Astrocyte (in vitro differentiated cells and primary cell): ENCODE results near the gene GP1BA. TPM values are rescaled to one million over a fixed set of nuclear protein-coding genes. Genes with fewer than 3 reads are reported as not detected.

Experiments
- DNase-seq: peaks from one replicate; pipeline ENCODE4 v3.0.0-alpha.2; 2010; ENCODE audit warnings: low read depth
- FAIRE-seq: peaks from 2 replicates; lab custom pipeline; 2011; peaks lifted over from hg19 to GRCh38; lab: Jason Lieb, UNC
- H2AFZ ChIP-seq: 2 replicates; pipeline ENCODE4 v1.6.0; 2012; ENCODE audit warnings: low read depth, low read length, inconsistent platforms
- H3K27ac ChIP-seq: 2 replicates; pipeline ENCODE4 v1.5.1; 2011; ENCODE audit warnings: low read depth, low read length, inconsistent platforms
- H3K27me3 ChIP-seq: 2 replicates; pipeline ENCODE4 v1.6.0; 2011; ENCODE audit warnings: low read length, inconsistent platforms; ENCODE audit not compliant: insufficient read depth
- H3K36me3 ChIP-seq: 2 replicates; pipeline ENCODE4 v1.5.1; 2011; ENCODE audit warnings: low read length, inconsistent platforms; ENCODE audit not compliant: insufficient read depth
- H3K4me1 ChIP-seq: 2 replicates; pipeline ENCODE4 v1.5.1; 2011; ENCODE audit warnings: low read length, inconsistent platforms; ENCODE audit not compliant: insufficient read depth
- H3K4me2 ChIP-seq: 2 replicates; pipeline ENCODE4 v1.6.0; 2012; ENCODE audit warnings: low read length, inconsistent platforms
- H3K4me3 ChIP-seq: 2 replicates; pipeline ENCODE4 v1.5.1; 2011; ENCODE audit warnings: low read depth, mild to moderate bottlenecking, low read length, inconsistent platforms; ENCODE audit not compliant: insufficient read depth
- H3K79me2 ChIP-seq: 2 replicates; pipeline ENCODE4 v1.6.0; 2012; ENCODE audit warnings: mild to moderate bottlenecking, low read length, inconsistent platforms; ENCODE audit not compliant: insufficient read depth
- H3K9ac ChIP-seq: 2 replicates; pipeline ENCODE4 v1.6.0; 2012; ENCODE audit warnings: mild to moderate bottlenecking, low read length, inconsistent platforms
- H3K9me3 ChIP-seq: 2 replicates; pipeline ENCODE4 v1.5.1; 2012; ENCODE audit warnings: low read depth, mild to moderate bottlenecking, low read length, inconsistent platforms; ENCODE audit not compliant: insufficient read depth
- H4K20me1 ChIP-seq: 2 replicates; pipeline ENCODE4 v1.6.0; 2012; ENCODE audit warnings: low read length, inconsistent platforms; ENCODE audit not compliant: insufficient read depth
- H3K27ac Mint-ChIP-seq: one replicate; pipeline ENCODE4 v1.8.0; 2021; ENCODE audit warnings: mild to moderate bottlenecking, mixed read lengths; ENCODE audit not compliant: unreplicated experiment
- H3K27me3 Mint-ChIP-seq: one replicate; pipeline ENCODE4 v1.8.0; 2021; ENCODE audit warnings: low read depth, mixed read lengths; ENCODE audit not compliant: unreplicated experiment
- H3K36me3 Mint-ChIP-seq: one replicate; pipeline ENCODE4 v1.8.0; 2021; ENCODE audit warnings: low read depth, mixed read lengths; ENCODE audit not compliant: unreplicated experiment
- H3K4me1 Mint-ChIP-seq: one replicate; pipeline ENCODE4 v1.8.0; 2021; ENCODE audit warnings: low read depth, mixed read lengths; ENCODE audit not compliant: unreplicated experiment
- H3K4me3 Mint-ChIP-seq: one replicate; pipeline ENCODE4 v1.8.0; 2021; ENCODE audit warnings: mild to moderate bottlenecking, moderate library complexity, mixed read lengths; ENCODE audit not compliant: unreplicated experiment
- H3K9me3 Mint-ChIP-seq: one replicate; pipeline ENCODE4 v1.8.0; 2021; ENCODE audit warnings: mild to moderate bottlenecking, mixed read lengths; ENCODE audit not compliant: unreplicated experiment
- EZH2 ChIP-seq: IDR thresholded peaks from 2 replicates; pipeline ENCODE4 v1.6.1; 2012; ENCODE audit warnings: mild to moderate bottlenecking, low read length, inconsistent platforms; ENCODE audit not compliant: insufficient read depth
- total RNA-seq: library from RNA; stranded (reverse); gene quantifications from 2 replicates; pipeline ENCODE4 v1.2.1, GENCODE V29; 2021
- TF ChIP-seq, protein P1 (sequence below): IDR thresholded peaks from 2 replicates; pipeline ENCODE4 v1.5.1; 2011; ENCODE audit warnings: low read depth, mild to moderate bottlenecking, inconsistent platforms, low read length, moderate library complexity; ENCODE audit not compliant: insufficient read depth

GP1BA gene
- total RNA-seq, 1 donor from 2014 or later = 0.09 TPM

DNA sequence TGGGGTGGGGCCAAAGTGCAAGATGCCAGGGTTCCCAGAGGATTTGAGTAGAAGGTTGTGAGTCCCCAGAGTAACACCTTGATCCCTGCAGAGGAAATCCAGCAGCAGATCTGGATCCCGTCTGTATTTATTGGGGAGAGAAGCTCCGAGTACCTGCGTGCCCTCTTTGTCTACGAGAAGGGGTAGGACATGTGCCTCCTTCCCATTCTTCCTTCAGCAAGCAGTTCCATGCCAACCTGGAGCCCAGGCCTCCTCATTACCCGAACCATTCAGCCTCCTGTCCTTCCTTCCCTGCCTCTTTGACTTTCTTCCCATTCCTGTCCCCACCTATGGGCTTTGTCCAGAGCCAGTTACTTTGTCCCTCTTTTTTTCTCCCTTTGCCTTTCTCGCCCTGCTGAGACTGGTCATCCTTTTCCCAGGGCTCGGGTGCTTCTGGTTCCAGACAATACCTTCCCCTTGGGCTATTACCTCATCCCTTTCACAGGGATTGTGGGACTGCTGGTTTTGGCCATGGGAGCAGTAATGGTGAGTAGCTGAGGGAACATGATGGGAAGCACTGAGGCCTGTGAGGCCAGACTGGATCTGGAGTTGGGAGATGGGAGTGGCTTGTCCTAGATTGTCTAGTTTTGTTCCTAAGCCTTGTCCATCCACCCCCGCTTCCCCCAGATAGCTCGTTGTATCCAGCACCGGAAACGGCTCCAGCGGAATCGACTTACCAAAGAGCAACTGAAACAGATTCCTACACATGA is 10.9 kb downstream of the GP1BA start:
- TF ChIP-seq, protein P1, sequence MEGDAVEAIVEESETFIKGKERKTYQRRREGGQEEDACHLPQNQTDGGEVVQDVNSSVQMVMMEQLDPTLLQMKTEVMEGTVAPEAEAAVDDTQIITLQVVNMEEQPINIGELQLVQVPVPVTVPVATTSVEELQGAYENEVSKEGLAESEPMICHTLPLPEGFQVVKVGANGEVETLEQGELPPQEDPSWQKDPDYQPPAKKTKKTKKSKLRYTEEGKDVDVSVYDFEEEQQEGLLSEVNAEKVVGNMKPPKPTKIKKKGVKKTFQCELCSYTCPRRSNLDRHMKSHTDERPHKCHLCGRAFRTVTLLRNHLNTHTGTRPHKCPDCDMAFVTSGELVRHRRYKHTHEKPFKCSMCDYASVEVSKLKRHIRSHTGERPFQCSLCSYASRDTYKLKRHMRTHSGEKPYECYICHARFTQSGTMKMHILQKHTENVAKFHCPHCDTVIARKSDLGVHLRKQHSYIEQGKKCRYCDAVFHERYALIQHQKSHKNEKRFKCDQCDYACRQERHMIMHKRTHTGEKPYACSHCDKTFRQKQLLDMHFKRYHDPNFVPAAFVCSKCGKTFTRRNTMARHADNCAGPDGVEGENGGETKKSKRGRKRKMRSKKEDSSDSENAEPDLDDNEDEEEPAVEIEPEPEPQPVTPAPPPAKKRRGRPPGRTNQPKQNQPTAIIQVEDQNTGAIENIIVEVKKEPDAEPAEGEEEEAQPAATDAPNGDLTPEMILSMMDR = no peak
- no peak for TF ChIP-seq EZH2
- peak overlapping the region; percentile 22 for H3K27ac ChIP-seq
- H3K27ac Mint-ChIP-seq = peak overlapping the region; percentile 99

GRCh38 chr17:4944163-4944553 is 12.1 kb downstream of the GP1BA start:
- FAIRE-seq = no peak
- H3K27ac ChIP-seq = peak overlapping the region; percentile 89
- H3K9ac ChIP-seq = peak overlapping the region; percentile 93
- peaks cover 33% of the 10 kb centered on the region for H3K4me1 ChIP-seq
- H3K27me3 Mint-ChIP-seq = no peaks in the 10 kb centered on the region
- H3K36me3 Mint-ChIP-seq = peaks cover 26% of the 10 kb centered on the region
- peaks cover 37% of the 10 kb centered on the region for H3K36me3 ChIP-seq
- no peaks in the 10 kb centered on the region for H3K9me3 ChIP-seq
- no peaks in the 10 kb centered on the region for H3K27me3 ChIP-seq
- peak overlapping the region; percentile 96 for H3K27ac Mint-ChIP-seq
- H4K20me1 ChIP-seq = peaks cover 62% of the 10 kb centered on the region
- H3K4me3 ChIP-seq = no peak overlapping the region
- peak overlapping the region; percentile 99 for H3K4me2 ChIP-seq
- H3K4me1 Mint-ChIP-seq = peaks cover 33% of the 10 kb centered on the region
- DNase-seq = no peak
- TF ChIP-seq, protein P1 = no peak
- TF ChIP-seq EZH2 = no peak
- H3K9me3 Mint-ChIP-seq = peaks cover 2% of the 10 kb centered on the region
- H3K79me2 ChIP-seq = peaks cover 84% of the 10 kb centered on the region
- H3K4me3 Mint-ChIP-seq = peak overlapping the region; percentile 98
- H2AFZ ChIP-seq = no peak overlapping the region

More for the DNA sequence above, 10.9 kb downstream of the GP1BA start:
- Histone ChIP-seq H3K9ac (peak overlapping the region; percentile 97), H3K79me2 (peaks cover 92% of the 10 kb centered on the region), H2AFZ (no peak overlapping the region), H3K4me3 (no peak overlapping the region), H3K4me2 (no peak overlapping the region), H3K27me3 (no peaks in the 10 kb centered on the region), H3K36me3 (peaks cover 37% of the 10 kb centered on the region), H3K4me1 (peaks cover 43% of the 10 kb centered on the region), H3K9me3 (no peaks in the 10 kb centered on the region), H4K20me1 (peaks cover 63% of the 10 kb centered on the region)
- peaks cover 37% of the 10 kb centered on the region for H3K4me1 Mint-ChIP-seq
- H3K36me3 Mint-ChIP-seq = peaks cover 28% of the 10 kb centered on the region
- DNase-seq = no peak
- FAIRE-seq = no peak
- H3K27me3 Mint-ChIP-seq = no peaks in the 10 kb centered on the region
- peak overlapping the region; percentile 95 for H3K4me3 Mint-ChIP-seq
- peaks cover 2% of the 10 kb centered on the region for H3K9me3 Mint-ChIP-seq
